ENCODE measurements around the gene MTHFD2L.
"Not testable (repeated sequence)": the region's sequence is repeated elsewhere in the genome, so short reads cannot be mapped to it uniquely, and the experiment has no call there.

Gene MTHFD2L

GRCh38 chr4:74132188-74132587 lies 25.7 kb upstream of the MTHFD2L start:
- FAIRE-seq; DNase-seq (ENCODE audit: insufficient read length, low spot score): not testable (repeated sequence)

GRCh38 chr4:74132944-74133343 lies 25.0 kb upstream of the MTHFD2L start:
- DNase-seq (ENCODE audit: insufficient read length, low spot score) (no peak), FAIRE-seq (no peak)

GRCh38 chr4:74133786-74134499 lies 24.0 kb upstream of the MTHFD2L start:
- FAIRE-seq (peak; percentile 72), DNase-seq (ENCODE audit: insufficient read length, low spot score) (no peak)

GRCh38 chr4:74134500-74134852 lies 23.4 kb upstream of the MTHFD2L start:
- FAIRE-seq = no peak

GRCh38 chr4:74146581-74147129 lies 11.3 kb upstream of the MTHFD2L start:
- DNase-seq (ENCODE audit: insufficient read length, low spot score) (no peak), FAIRE-seq (no peak)

More at GRCh38 chr4:74134500-74134852, 23.4 kb upstream of the MTHFD2L start:
- no peak for DNase-seq (ENCODE audit: insufficient read length, low spot score)

GRCh38 chr4:74148205-74148604 lies 9.7 kb upstream of the MTHFD2L start:
- no peak for FAIRE-seq

GRCh38 chr4:74152836-74153235 lies 5.1 kb upstream of the MTHFD2L start:
- DNase-seq (ENCODE audit: insufficient read length, low spot score) (no peak), FAIRE-seq (no peak)

More at GRCh38 chr4:74148205-74148604, 9.7 kb upstream of the MTHFD2L start:
- no peak for DNase-seq (ENCODE audit: insufficient read length, low spot score)

- no peak for DNase-seq (ENCODE audit: insufficient read length, low spot score)
- peak; percentile 31 for FAIRE-seq
These were observed 1.4 kb upstream of the MTHFD2L start for GRCh38 chr4:74156521-74156920.

GRCh38 chr4:74157154-74157553 lies 764 bp upstream of the MTHFD2L start:
- FAIRE-seq = no peak
- no peak for DNase-seq (ENCODE audit: insufficient read length, low spot score)

- no peak for DNase-seq (ENCODE audit: insufficient read length, low spot score)
- no peak for FAIRE-seq
These were observed 686 bp downstream of the MTHFD2L start for GRCh38 chr4:74158466-74159142.

- no peak for DNase-seq (ENCODE audit: insufficient read length, low spot score)
- FAIRE-seq = peak; percentile 54
These were observed 1.3 kb downstream of the MTHFD2L start for GRCh38 chr4:74159143-74159709.

- no peak for FAIRE-seq
- DNase-seq (ENCODE audit: insufficient read length, low spot score) = no peak
These were observed 3.9 kb downstream of the MTHFD2L start for GRCh38 chr4:74161666-74162450.

GRCh38 chr4:74166135-74166534 lies 8.2 kb downstream of the MTHFD2L start:
- DNase-seq (ENCODE audit: insufficient read length, low spot score) = no peak
- FAIRE-seq = no peak

GRCh38 chr4:74166818-74167217 lies 8.9 kb downstream of the MTHFD2L start:
- FAIRE-seq (no peak), DNase-seq (ENCODE audit: insufficient read length, low spot score) (no peak)

GRCh38 chr4:74167585-74167984 lies 9.7 kb downstream of the MTHFD2L start:
- FAIRE-seq (peak; percentile 28), DNase-seq (ENCODE audit: insufficient read length, low spot score) (no peak)

GRCh38 chr4:74168841-74169240 lies 10.9 kb downstream of the MTHFD2L start:
- no peak for FAIRE-seq
- DNase-seq (ENCODE audit: insufficient read length, low spot score) = no peak

GRCh38 chr4:74173321-74173720 lies 15.4 kb downstream of the MTHFD2L start:
- DNase-seq (ENCODE audit: insufficient read length, low spot score) (no peak), FAIRE-seq (no peak)

- no peak for FAIRE-seq
- DNase-seq (ENCODE audit: insufficient read length, low spot score) = no peak
These were observed 16.5 kb downstream of the MTHFD2L start for GRCh38 chr4:74174421-74174820.

- no peak for FAIRE-seq
- DNase-seq (ENCODE audit: insufficient read length, low spot score) = no peak
These were observed 17.0 kb downstream of the MTHFD2L start for GRCh38 chr4:74174941-74175340.

- DNase-seq (ENCODE audit: insufficient read length, low spot score) (no peak), FAIRE-seq (no peak)
These were observed 17.5 kb downstream of the MTHFD2L start for GRCh38 chr4:74175379-74175778.

- DNase-seq (ENCODE audit: insufficient read length, low spot score) = no peak
- no peak for FAIRE-seq
These were observed 20.9 kb downstream of the MTHFD2L start for GRCh38 chr4:74178798-74179197.
